Mesendoderm (in vitro differentiated cells): ENCODE measurements around the gene CSK.
A peak's percentile ranks its signal among the peaks of the same experiment; 100 is the strongest.

Experiments
- DNase-seq: peaks from one replicate; pipeline ENCODE4 v3.0.0; 2013
- H2AK5ac ChIP-seq: 2 replicates; pipeline ENCODE4 v1.6.1; 2013; ENCODE audit warnings: low read length, inconsistent platforms
- H2BK120ac ChIP-seq: 2 replicates; pipeline ENCODE4 v1.6.1; 2013; ENCODE audit warnings: low read depth, mild to moderate bottlenecking, low read length, moderate library complexity, mixed read lengths
- H2BK15ac ChIP-seq: replicated peaks from 2 replicates; pipeline ENCODE4 v1.6.1; 2013; ENCODE audit warnings: low read depth, mild to moderate bottlenecking, moderate library complexity
- H2BK5ac ChIP-seq: 2 replicates; pipeline ENCODE4 v1.6.1; 2013; ENCODE audit warnings: low read length, inconsistent platforms
- H3K18ac ChIP-seq: 2 replicates; pipeline ENCODE4 v1.6.1; 2013; ENCODE audit warnings: mild to moderate bottlenecking, low read length, mixed read lengths
- H3K23ac ChIP-seq: one replicate; pipeline ENCODE4 v1.6.1; 2013; ENCODE audit warnings: low read length
- H3K27ac ChIP-seq: 2 replicates; pipeline ENCODE4 v1.5.1; 2013; ENCODE audit warnings: low read depth, mild to moderate bottlenecking, inconsistent platforms, low read length, moderate library complexity
- H3K27me3 ChIP-seq: 2 replicates; pipeline ENCODE4 v1.6.1; 2013; ENCODE audit warnings: low read length, control low read depth, mild to moderate bottlenecking, inconsistent platforms; ENCODE audit not compliant: insufficient read depth, poor library complexity
- H3K36me3 ChIP-seq: 2 replicates; pipeline ENCODE4 v1.6.1; 2013; ENCODE audit warnings: low read length, inconsistent platforms; ENCODE audit not compliant: control insufficient read depth, insufficient read depth
- H3K4ac ChIP-seq: one replicate; pipeline ENCODE4 v1.6.1; 2013; ENCODE audit warnings: low read depth, mild to moderate bottlenecking, low read length, moderate library complexity
- H3K4me1 ChIP-seq: 2 replicates; pipeline ENCODE4 v1.6.1; 2013; ENCODE audit warnings: low read depth, low read length, inconsistent platforms; ENCODE audit not compliant: control insufficient read depth
- H3K4me2 ChIP-seq: 2 replicates; pipeline ENCODE4 v1.6.1; 2013; ENCODE audit warnings: low read length
- H3K4me3 ChIP-seq: 2 replicates; pipeline ENCODE4 v1.5.1; 2013; ENCODE audit warnings: mild to moderate bottlenecking, low read length
- H3K56ac ChIP-seq: one replicate; pipeline ENCODE4 v1.6.1; 2013; ENCODE audit warnings: low read length
- H3K79me1 ChIP-seq: 2 replicates; pipeline ENCODE4 v1.6.1; 2013; ENCODE audit warnings: low read length, inconsistent platforms
- H3K79me2 ChIP-seq: 2 replicates; pipeline ENCODE4 v1.6.1; 2013; ENCODE audit warnings: mild to moderate bottlenecking, low read length; ENCODE audit not compliant: control insufficient read depth, insufficient read depth
- H3K9ac ChIP-seq: 2 replicates; pipeline ENCODE4 v1.6.1; 2013; ENCODE audit warnings: low read length, inconsistent platforms
- H4K5ac ChIP-seq: one replicate; pipeline ENCODE4 v1.6.1; 2013; ENCODE audit warnings: low read length
- H4K8ac ChIP-seq: one replicate; pipeline ENCODE4 v1.6.1; 2013; ENCODE audit warnings: low read depth, mild to moderate bottlenecking, control low read depth, low read length, moderate library complexity
- WGBS: extraction: QIAGEN DNeasy Blood & Tissue Kit; methylation state at CpG from one replicate; pipeline ENCODE4 v1.1.7; 2013; ENCODE audit warnings: low lambda C conversion rate, missing lambda C conversion rate; ENCODE audit not compliant: insufficient coverage; ENCODE audit errors: extremely low coverage; 5-methylcytosine and 5-hydroxymethylcytosine counted together

CSK gene

GRCh38 chr15:74838746-74839525 lies 57.1 kb downstream of the CSK start:
- H3K23ac ChIP-seq: no peak overlapping the region
- H2BK120ac ChIP-seq: no peak overlapping the region
- H3K27ac ChIP-seq: no peak overlapping the region
- H3K27me3 ChIP-seq: no peaks in the 10 kb centered on the region
- no peak overlapping the region for H2BK15ac ChIP-seq
- H2AK5ac ChIP-seq: no peak overlapping the region
- no peak overlapping the region for H3K4ac ChIP-seq
- no peak overlapping the region for H3K9ac ChIP-seq
- H3K56ac ChIP-seq: no peak overlapping the region
- H3K4me3 ChIP-seq: no peak overlapping the region
- H3K18ac ChIP-seq: no peak overlapping the region
- no peak overlapping the region for H4K5ac ChIP-seq
- H3K79me2 ChIP-seq: no peaks in the 10 kb centered on the region
- H3K4me1 ChIP-seq: peaks cover 3% of the 10 kb centered on the region
- H3K79me1 ChIP-seq: no peaks in the 10 kb centered on the region
- no peak overlapping the region for H4K8ac ChIP-seq
- H3K4me2 ChIP-seq: no peak overlapping the region
- no peak overlapping the region for H2BK5ac ChIP-seq
- H3K36me3 ChIP-seq: no peaks in the 10 kb centered on the region
- WGBS: no CpG with 5 or more reads among the region's 11 CpGs
- DNase-seq: no peak

GRCh38 chr15:74839526-74840395 lies 57.9 kb downstream of the CSK start:
- H3K27ac ChIP-seq: no peak overlapping the region
- H3K79me2 ChIP-seq: no peaks in the 10 kb centered on the region
- H2BK5ac ChIP-seq: no peak overlapping the region
- H3K36me3 ChIP-seq: no peaks in the 10 kb centered on the region
- no peak overlapping the region for H3K9ac ChIP-seq
- WGBS: no CpG with 5 or more reads among the region's 31 CpGs
- no peak overlapping the region for H4K5ac ChIP-seq
- H2AK5ac ChIP-seq: no peak overlapping the region
- no peak overlapping the region for H3K23ac ChIP-seq
- H3K4ac ChIP-seq: no peak overlapping the region
- no peak overlapping the region for H2BK15ac ChIP-seq
- H3K4me2 ChIP-seq: no peak overlapping the region
- no peak overlapping the region for H3K18ac ChIP-seq
- DNase-seq: peak; percentile 75
- H3K4me1 ChIP-seq: peaks cover 3% of the 10 kb centered on the region
- no peak overlapping the region for H3K56ac ChIP-seq
- no peak overlapping the region for H3K4me3 ChIP-seq
- H4K8ac ChIP-seq: no peak overlapping the region
- H2BK120ac ChIP-seq: no peak overlapping the region
- H3K79me1 ChIP-seq: no peaks in the 10 kb centered on the region
- no peaks in the 10 kb centered on the region for H3K27me3 ChIP-seq

GRCh38 chr15:74840851-74841775 lies 59.2 kb downstream of the CSK start:
- Histone ChIP-seq H2BK5ac (no peak overlapping the region), H3K4me2 (no peak overlapping the region), H2BK15ac (no peak overlapping the region), H3K27me3 (no peaks in the 10 kb centered on the region), H2AK5ac (no peak overlapping the region), H3K79me2 (no peaks in the 10 kb centered on the region), H3K9ac (no peak overlapping the region), H3K27ac (no peak overlapping the region), H4K5ac (no peak overlapping the region), H3K56ac (no peak overlapping the region), H2BK120ac (no peak overlapping the region), H4K8ac (no peak overlapping the region), H3K18ac (no peak overlapping the region), H3K36me3 (no peaks in the 10 kb centered on the region), H3K4me1 (peaks cover 3% of the 10 kb centered on the region), H3K79me1 (no peaks in the 10 kb centered on the region), H3K4me3 (no peak overlapping the region), H3K4ac (no peak overlapping the region), H3K23ac (no peak overlapping the region)
- no CpG with 5 or more reads among the region's 9 CpGs for WGBS
- DNase-seq: no peak

GRCh38 chr15:74841891-74842373 lies 60.1 kb downstream of the CSK start:
- peak overlapping the region; percentile 78 for H3K56ac ChIP-seq
- H4K8ac ChIP-seq: no peak overlapping the region
- no peak overlapping the region for H2BK15ac ChIP-seq
- no peak overlapping the region for H3K23ac ChIP-seq
- H3K4me1 ChIP-seq: peaks cover 3% of the 10 kb centered on the region
- H3K4ac ChIP-seq: no peak overlapping the region
- peak overlapping the region; percentile 28 for H3K4me2 ChIP-seq
- no peak overlapping the region for H3K4me3 ChIP-seq
- H3K79me2 ChIP-seq: no peaks in the 10 kb centered on the region
- no peak overlapping the region for H4K5ac ChIP-seq
- H3K9ac ChIP-seq: peak overlapping the region; percentile 36
- H3K79me1 ChIP-seq: no peaks in the 10 kb centered on the region
- no peak overlapping the region for H3K27ac ChIP-seq
- DNase-seq: no peak
- no peak overlapping the region for H2AK5ac ChIP-seq
- no peaks in the 10 kb centered on the region for H3K36me3 ChIP-seq
- H3K27me3 ChIP-seq: no peaks in the 10 kb centered on the region
- H2BK5ac ChIP-seq: no peak overlapping the region
- no peak overlapping the region for H3K18ac ChIP-seq
- no peak overlapping the region for H2BK120ac ChIP-seq
- WGBS: no CpG with 5 or more reads among the region's 14 CpGs

GRCh38 chr15:74842581-74843444 lies 60.9 kb downstream of the CSK start, which contains the start of gene ULK3:
Gene ULK3 (minus strand): TSS chr15:74843156. CDS start chr15:74843105, 51 bp downstream.
- Histone ChIP-seq H3K4me2 (peak within 1 kb of the TSS; percentile 91), H4K8ac (peak within 1 kb of the TSS; percentile 39), H2AK5ac (no peak within 1 kb of the TSS), H2BK15ac (no peak within 1 kb of the TSS), H4K5ac (no peak within 1 kb of the TSS), H3K23ac (peak within 1 kb of the TSS; percentile 45), H3K9ac (peak within 1 kb of the TSS; percentile 91), H3K79me2 (no peaks in the 10 kb centered on the region), H3K36me3 (no peaks in the 10 kb centered on the region), H3K79me1 (no peaks in the 10 kb centered on the region), H3K18ac (peak within 1 kb of the TSS; percentile 75), H3K27ac (peak within 1 kb of the TSS; percentile 75), H3K56ac (peak within 1 kb of the TSS; percentile 98), H3K4me3 (peak within 1 kb of the TSS; percentile 74), H3K27me3 (no peaks in the 10 kb centered on the region), H2BK5ac (peak within 1 kb of the TSS; percentile 76), H2BK120ac (no peak within 1 kb of the TSS), H3K4me1 (peaks cover 3% of the 10 kb centered on the region), H3K4ac (peak within 1 kb of the TSS; percentile 79)
- no CpG with 5 or more reads among the region's 84 CpGs for WGBS
- DNase-seq: peak; percentile 97
